Measurements from ENCODE around the gene CD22.
A peak's percentile ranks its signal among the peaks of the same experiment; 100 is the strongest.

The CD22 gene

GRCh38 chr19:35360880-35361420 is 32.0 kb downstream of the CD22 start:
- H3K4me2 ChIP-seq (ENCODE audit: low read depth, low read length, poor library complexity, severe bottlenecking) = no peak overlapping the region
- no peak for TF ChIP-seq CTCF (conservative IDR thresholded peaks at IDR 0.05; ENCODE audit: low read length)
- TF ChIP-seq EZH2phosphoT487 (IDR thresholded peaks at IDR 0.05; ENCODE audit: borderline replicate concordance) = no peak
- no peaks in the 10 kb centered on the region for H4K20me1 ChIP-seq (ENCODE audit: insufficient read depth, low read length, poor library complexity, severe bottlenecking)
- no peaks in the 10 kb centered on the region for H3F3A ChIP-seq (ENCODE audit: low read depth)
- 0 out of 2 replicates have a peak overlapping the region, but pooled peaks have one; percentile 18 for H2AFZ ChIP-seq (ENCODE audit: low read length)
- no peaks in the 10 kb centered on the region for H3K36me3 ChIP-seq (ENCODE audit: insufficient read depth, low read length)
- no peaks in the 10 kb centered on the region for H3K27me3 ChIP-seq (ENCODE audit: insufficient read depth, low read length, poor library complexity, severe bottlenecking)
- H3K79me2 ChIP-seq (ENCODE audit: insufficient read depth, low read length) = no peaks in the 10 kb centered on the region
- no peaks in the 10 kb centered on the region for H3K9me2 ChIP-seq (replicated peaks; ENCODE audit: low read depth, low read length)
- peaks cover 3% of the 10 kb centered on the region for H3K4me1 ChIP-seq (ENCODE audit: insufficient read depth, low read length, poor library complexity, severe bottlenecking)
- no peak overlapping the region for H3K4me3 ChIP-seq (ENCODE audit: low read length, poor library complexity, severe bottlenecking)
- H3K9ac ChIP-seq (ENCODE audit: low read depth, low read length, poor library complexity, severe bottlenecking) = no peak overlapping the region
- H3K9me3 ChIP-seq (ENCODE audit: insufficient read depth, low read depth, low read length) = no peaks in the 10 kb centered on the region

- Histone ChIP-seq H3K4me3 (ENCODE audit: low read length, poor library complexity, severe bottlenecking) (no peak overlapping the region), H3F3A (ENCODE audit: low read depth) (no peaks in the 10 kb centered on the region), H3K4me1 (ENCODE audit: insufficient read depth, low read length, poor library complexity, severe bottlenecking) (peaks cover 3% of the 10 kb centered on the region), H4K20me1 (ENCODE audit: insufficient read depth, low read length, poor library complexity, severe bottlenecking) (no peaks in the 10 kb centered on the region), H3K27me3 (ENCODE audit: insufficient read depth, low read length, poor library complexity, severe bottlenecking) (no peaks in the 10 kb centered on the region), H3K9me3 (ENCODE audit: insufficient read depth, low read depth, low read length) (no peaks in the 10 kb centered on the region), H3K9ac (ENCODE audit: low read depth, low read length, poor library complexity, severe bottlenecking) (no peak overlapping the region), H3K9me2 (replicated peaks; ENCODE audit: low read depth, low read length) (no peaks in the 10 kb centered on the region), H3K79me2 (ENCODE audit: insufficient read depth, low read length) (no peaks in the 10 kb centered on the region), H3K4me2 (ENCODE audit: low read depth, low read length, poor library complexity, severe bottlenecking) (no peak overlapping the region), H2AFZ (ENCODE audit: low read length) (no peak overlapping the region), H3K36me3 (ENCODE audit: insufficient read depth, low read length) (no peaks in the 10 kb centered on the region)
- TF ChIP-seq CTCF (conservative IDR thresholded peaks at IDR 0.05; ENCODE audit: low read length) (no peak), EZH2phosphoT487 (IDR thresholded peaks at IDR 0.05; ENCODE audit: borderline replicate concordance) (no peak)
Measured at GRCh38 chr19:35362261-35363000, 33.4 kb downstream of the CD22 start.

GRCh38 chr19:35363001-35363590 is 34.1 kb downstream of the CD22 start:
- H3K4me1 ChIP-seq (ENCODE audit: insufficient read depth, low read length, poor library complexity, severe bottlenecking) = peaks cover 2% of the 10 kb centered on the region
- no peak overlapping the region for H3K4me3 ChIP-seq (ENCODE audit: low read length, poor library complexity, severe bottlenecking)
- H3K9ac ChIP-seq (ENCODE audit: low read depth, low read length, poor library complexity, severe bottlenecking) = no peak overlapping the region
- H3K79me2 ChIP-seq (ENCODE audit: insufficient read depth, low read length) = no peaks in the 10 kb centered on the region
- no peaks in the 10 kb centered on the region for H3K9me2 ChIP-seq (replicated peaks; ENCODE audit: low read depth, low read length)
- H3K4me2 ChIP-seq (ENCODE audit: low read depth, low read length, poor library complexity, severe bottlenecking) = no peak overlapping the region
- H4K20me1 ChIP-seq (ENCODE audit: insufficient read depth, low read length, poor library complexity, severe bottlenecking) = no peaks in the 10 kb centered on the region
- H3K27me3 ChIP-seq (ENCODE audit: insufficient read depth, low read length, poor library complexity, severe bottlenecking) = no peaks in the 10 kb centered on the region
- H2AFZ ChIP-seq (ENCODE audit: low read length) = no peak overlapping the region
- H3K36me3 ChIP-seq (ENCODE audit: insufficient read depth, low read length) = no peaks in the 10 kb centered on the region
- H3F3A ChIP-seq (ENCODE audit: low read depth) = no peaks in the 10 kb centered on the region
- no peak for TF ChIP-seq CTCF (conservative IDR thresholded peaks at IDR 0.05; ENCODE audit: low read length)
- TF ChIP-seq EZH2phosphoT487 (IDR thresholded peaks at IDR 0.05; ENCODE audit: borderline replicate concordance) = no peak
- H3K9me3 ChIP-seq (ENCODE audit: insufficient read depth, low read depth, low read length) = no peaks in the 10 kb centered on the region
